ENCODE results near the gene RBM22.

The RBM22 gene

DNA sequence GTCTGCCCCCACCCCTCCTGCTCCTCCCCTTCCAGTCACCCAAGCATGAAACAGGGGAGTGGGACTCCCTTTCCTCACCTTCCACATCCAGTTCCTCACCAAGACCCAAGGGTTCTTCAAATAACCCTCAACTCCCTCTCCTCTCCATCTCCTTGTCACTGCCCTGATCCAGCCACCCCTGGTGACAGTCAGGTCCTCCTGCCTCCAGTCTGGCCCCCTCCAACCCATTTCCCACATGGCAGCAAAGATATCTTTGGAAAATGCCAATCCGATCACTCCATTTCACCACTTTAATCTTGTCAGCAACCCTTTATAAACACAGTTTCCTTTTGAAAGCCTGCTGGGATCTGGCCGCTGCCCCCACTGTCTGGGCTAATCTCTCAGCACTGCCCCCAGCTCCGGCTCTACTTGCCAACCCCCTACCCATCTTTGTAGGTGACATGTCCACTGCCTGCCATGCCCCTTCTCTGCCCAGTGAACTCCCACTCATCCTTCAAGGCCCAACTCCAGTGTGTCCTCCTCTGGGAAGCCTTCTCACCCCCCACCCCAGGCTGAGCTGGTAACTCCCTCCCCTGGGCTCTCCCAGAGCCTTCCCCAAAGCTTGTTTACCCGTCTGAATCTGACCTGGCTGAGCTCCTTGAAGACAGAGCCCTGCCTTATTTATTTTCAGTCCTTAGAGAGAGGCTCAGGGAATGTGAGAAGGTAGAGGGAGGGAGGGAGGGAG lies 40.6 kb downstream of the RBM22 start:
- Histone ChIP-seq H3K36me3 (ENCODE audit: insufficient read depth, low read length) (no peaks in the 10 kb centered on the region), H3K4me3 (ENCODE audit: low read length) (no peak overlapping the region), H3K27ac (ENCODE audit: low read depth, low read length) (no peak overlapping the region), H3K27me3 (ENCODE audit: insufficient read depth, low read length) (0 out of 2 replicates have a peak, but pooled peaks cover 5% of the 10 kb centered on the region), H3K9ac (ENCODE audit: low read depth, low read length) (no peak overlapping the region), H3K4me1 (ENCODE audit: insufficient read depth, low read length) (peaks cover 13% of the 10 kb centered on the region), H3K9me3 (ENCODE audit: insufficient read depth, low read depth, low read length) (no peaks in the 10 kb centered on the region)
- WGBS, result 58% methylated on average over 4 of the region's 4 CpGs

DNA sequence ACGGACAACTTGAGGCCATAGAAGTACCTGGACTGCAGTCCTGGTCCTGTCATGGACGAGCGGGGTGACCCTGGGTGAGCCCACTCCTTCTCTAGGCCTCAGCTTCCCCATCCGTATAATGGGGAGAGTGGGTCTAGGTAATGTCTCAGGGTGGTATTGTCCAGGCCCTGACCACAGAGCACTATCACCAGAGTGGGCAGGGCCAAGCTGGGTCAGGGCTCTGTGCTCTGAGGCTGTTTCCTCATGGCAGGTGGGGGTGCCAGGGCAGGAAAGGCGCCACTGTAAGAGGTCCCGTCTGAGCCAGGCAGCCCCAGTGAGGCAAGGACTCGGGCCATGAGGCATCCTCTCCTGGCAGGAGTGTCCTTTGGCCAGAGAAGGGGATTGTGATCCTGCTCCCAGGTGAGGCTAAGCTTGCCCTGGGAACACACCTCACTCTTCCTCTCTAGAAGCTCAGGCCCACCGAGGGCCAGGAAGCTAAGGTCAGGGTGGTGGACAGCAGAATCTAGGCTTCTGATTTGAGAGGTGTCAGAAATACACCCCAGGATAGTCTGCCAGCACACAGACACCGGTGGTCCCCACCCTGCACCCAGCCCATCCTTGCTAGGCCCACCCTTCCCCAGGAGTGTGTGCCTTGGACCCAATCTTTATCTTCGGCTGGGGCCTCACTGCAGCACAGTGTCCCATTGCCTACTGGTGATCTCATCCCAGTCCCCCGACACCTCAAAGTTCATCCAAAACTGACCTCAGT lies 41.3 kb downstream of the RBM22 start:
- peaks cover 13% of the 10 kb centered on the region for H3K4me1 ChIP-seq (ENCODE audit: insufficient read depth, low read length)
- no peak overlapping the region for H3K4me3 ChIP-seq (ENCODE audit: low read length)
- WGBS, result 95% methylated on average over 11 of the region's 11 CpGs
- H3K36me3 ChIP-seq (ENCODE audit: insufficient read depth, low read length), result no peaks in the 10 kb centered on the region
- H3K27ac ChIP-seq (ENCODE audit: low read depth, low read length), result no peak overlapping the region
- no peaks in the 10 kb centered on the region for H3K9me3 ChIP-seq (ENCODE audit: insufficient read depth, low read depth, low read length)
- no peak overlapping the region for H3K9ac ChIP-seq (ENCODE audit: low read depth, low read length)
- H3K27me3 ChIP-seq (ENCODE audit: insufficient read depth, low read length), result 0 out of 2 replicates have a peak, but pooled peaks cover 5% of the 10 kb centered on the region

DNA sequence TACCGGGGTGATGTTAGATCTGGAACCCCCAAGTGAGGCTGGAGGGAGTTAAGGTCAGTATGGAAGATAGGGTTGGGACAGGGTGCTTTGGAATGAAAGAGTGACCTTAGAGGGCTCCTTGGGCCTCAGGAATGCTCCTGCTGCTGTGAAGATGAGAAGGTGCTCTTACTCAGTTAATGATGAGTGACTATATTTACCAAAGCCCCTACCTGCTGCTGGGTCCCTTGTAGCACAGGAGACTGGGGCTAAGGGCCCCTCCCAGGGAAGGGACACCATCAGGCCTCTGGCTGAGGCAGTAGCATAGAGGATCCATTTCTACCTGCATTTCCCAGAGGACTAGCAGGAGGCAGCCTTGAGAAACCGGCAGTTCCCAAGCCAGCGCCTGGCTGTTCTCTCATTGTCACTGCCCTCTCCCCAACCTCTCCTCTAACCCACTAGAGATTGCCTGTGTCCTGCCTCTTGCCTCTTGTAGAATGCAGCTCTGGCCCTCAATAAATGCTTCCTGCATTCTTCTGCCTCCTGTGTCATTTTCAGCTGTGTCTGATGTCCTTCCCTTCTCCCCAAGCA lies 42.1 kb downstream of the RBM22 start:
- no peak overlapping the region for H3K9ac ChIP-seq (ENCODE audit: low read depth, low read length)
- no peaks in the 10 kb centered on the region for H3K9me3 ChIP-seq (ENCODE audit: insufficient read depth, low read depth, low read length)
- no peaks in the 10 kb centered on the region for H3K36me3 ChIP-seq (ENCODE audit: insufficient read depth, low read length)
- H3K27ac ChIP-seq (ENCODE audit: low read depth, low read length), result no peak overlapping the region
- no peak overlapping the region for H3K4me3 ChIP-seq (ENCODE audit: low read length)
- peaks cover 13% of the 10 kb centered on the region for H3K4me1 ChIP-seq (ENCODE audit: insufficient read depth, low read length)
- 64% methylated on average over 3 of the region's 3 CpGs for WGBS
- H3K27me3 ChIP-seq (ENCODE audit: insufficient read depth, low read length), result 0 out of 2 replicates have a peak, but pooled peaks cover 5% of the 10 kb centered on the region

DNA sequence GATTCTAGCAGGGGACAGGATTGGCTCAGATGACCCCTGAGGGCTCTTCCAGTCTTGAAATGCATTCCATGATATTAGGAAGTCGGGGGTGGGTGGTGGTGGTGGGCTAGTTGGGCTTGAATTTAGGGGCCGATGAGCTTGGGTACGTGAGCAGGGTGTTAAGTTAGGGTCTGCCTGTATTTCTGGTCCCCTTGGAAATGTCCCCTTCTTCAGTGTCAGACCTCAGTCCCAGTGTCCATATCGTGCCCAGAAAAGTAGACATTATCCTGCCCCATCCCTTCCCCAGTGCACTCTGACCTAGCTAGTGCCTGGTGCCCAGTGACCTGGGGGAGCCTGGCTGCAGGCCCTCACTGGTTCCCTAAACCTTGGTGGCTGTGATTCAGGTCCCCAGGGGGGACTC lies 42.7 kb downstream of the RBM22 start:
- Histone ChIP-seq H3K9me3 (ENCODE audit: insufficient read depth, low read depth, low read length) (no peaks in the 10 kb centered on the region), H3K9ac (ENCODE audit: low read depth, low read length) (no peak overlapping the region), H3K4me3 (ENCODE audit: low read length) (no peak overlapping the region), H3K36me3 (ENCODE audit: insufficient read depth, low read length) (no peaks in the 10 kb centered on the region), H3K27me3 (ENCODE audit: insufficient read depth, low read length) (0 out of 2 replicates have a peak, but pooled peaks cover 5% of the 10 kb centered on the region), H3K4me1 (ENCODE audit: insufficient read depth, low read length) (peaks cover 13% of the 10 kb centered on the region), H3K27ac (ENCODE audit: low read depth, low read length) (no peak overlapping the region)
- WGBS, result 93% methylated on average over 4 of the region's 4 CpGs

DNA sequence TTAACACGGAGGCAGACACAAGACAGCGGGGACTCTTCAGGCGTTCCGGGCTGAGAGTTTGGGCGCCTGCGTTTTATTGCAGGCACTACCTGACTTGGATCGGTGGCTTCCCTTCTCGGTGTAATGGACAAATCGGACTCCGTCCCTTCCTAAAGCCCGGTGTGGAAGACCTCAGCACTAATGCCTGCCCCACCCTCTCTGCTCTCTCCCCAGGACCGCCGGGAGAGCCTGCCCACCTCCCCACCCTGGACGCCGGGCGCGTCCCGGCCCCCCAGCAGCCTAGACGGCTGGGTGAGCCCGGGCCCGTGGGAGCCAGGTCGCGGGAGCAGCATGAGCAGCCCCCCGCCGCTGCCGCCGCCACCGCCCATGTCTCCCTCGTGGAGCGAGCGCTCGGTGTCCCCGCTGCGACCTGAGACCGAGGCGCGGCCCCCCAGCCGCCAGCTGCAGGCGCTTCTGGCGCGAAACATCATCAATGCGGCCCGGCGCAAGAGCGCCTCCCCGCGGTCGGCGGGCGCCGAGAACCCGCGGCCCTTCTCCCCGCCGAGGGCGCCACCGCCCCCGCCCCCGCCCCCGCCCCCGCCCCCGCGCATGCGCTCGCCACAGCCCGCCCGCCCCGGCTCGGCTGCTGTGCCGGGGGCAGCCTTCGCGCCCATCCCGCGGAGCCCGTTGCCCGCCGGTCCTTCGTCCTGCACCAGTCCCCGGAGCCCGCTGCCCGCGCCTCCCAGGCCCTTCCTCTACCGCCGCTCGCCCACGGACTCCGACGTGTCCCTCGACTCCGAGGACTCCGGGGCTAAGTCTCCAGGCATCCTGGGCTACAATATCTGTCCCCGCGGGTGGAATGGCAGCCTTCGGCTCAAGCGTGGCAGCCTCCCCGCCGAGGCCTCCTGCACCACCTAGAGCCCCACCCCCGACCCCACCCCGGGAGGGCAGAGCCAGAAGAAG lies 44.4 kb downstream of the RBM22 start:
- Histone ChIP-seq H3K9ac (ENCODE audit: low read depth, low read length) (peak overlapping the region; percentile 78), H3K4me1 (ENCODE audit: insufficient read depth, low read length) (peaks cover 16% of the 10 kb centered on the region), H3K27me3 (ENCODE audit: insufficient read depth, low read length) (0 out of 2 replicates have a peak, but pooled peaks cover 5% of the 10 kb centered on the region), H3K27ac (ENCODE audit: low read depth, low read length) (no peak overlapping the region), H3K36me3 (ENCODE audit: insufficient read depth, low read length) (no peaks in the 10 kb centered on the region), H3K9me3 (ENCODE audit: insufficient read depth, low read depth, low read length) (no peaks in the 10 kb centered on the region), H3K4me3 (ENCODE audit: low read length) (peak overlapping the region; percentile 72)
- WGBS, result 1% methylated on average over 99 of the region's 99 CpGs

DNA sequence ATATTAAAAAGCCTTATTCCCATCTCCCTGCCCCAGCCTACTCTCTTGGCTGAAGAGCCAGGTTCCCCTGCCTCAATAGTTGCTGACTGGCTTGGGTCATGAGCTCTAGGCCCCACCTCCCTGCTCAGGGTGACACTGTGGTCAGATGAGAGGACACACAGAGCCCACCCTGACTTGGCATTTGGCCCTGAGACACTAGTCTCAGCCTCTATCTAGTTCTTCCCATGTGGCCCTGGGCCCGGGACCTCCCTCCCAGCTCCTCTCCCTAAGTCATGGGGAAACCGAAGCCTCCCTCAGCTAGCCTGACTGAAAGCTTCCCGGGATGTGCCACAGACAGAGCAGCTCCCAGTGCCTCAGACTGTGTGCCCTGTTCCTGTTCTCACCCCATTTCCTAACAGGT lies 45.6 kb downstream of the RBM22 start:
- no peak overlapping the region for H3K27ac ChIP-seq (ENCODE audit: low read depth, low read length)
- 97% methylated on average over 3 of the region's 3 CpGs for WGBS
- H3K4me1 ChIP-seq (ENCODE audit: insufficient read depth, low read length), result peaks cover 6% of the 10 kb centered on the region; the same call in 1 of the 2 replicates

DNA sequence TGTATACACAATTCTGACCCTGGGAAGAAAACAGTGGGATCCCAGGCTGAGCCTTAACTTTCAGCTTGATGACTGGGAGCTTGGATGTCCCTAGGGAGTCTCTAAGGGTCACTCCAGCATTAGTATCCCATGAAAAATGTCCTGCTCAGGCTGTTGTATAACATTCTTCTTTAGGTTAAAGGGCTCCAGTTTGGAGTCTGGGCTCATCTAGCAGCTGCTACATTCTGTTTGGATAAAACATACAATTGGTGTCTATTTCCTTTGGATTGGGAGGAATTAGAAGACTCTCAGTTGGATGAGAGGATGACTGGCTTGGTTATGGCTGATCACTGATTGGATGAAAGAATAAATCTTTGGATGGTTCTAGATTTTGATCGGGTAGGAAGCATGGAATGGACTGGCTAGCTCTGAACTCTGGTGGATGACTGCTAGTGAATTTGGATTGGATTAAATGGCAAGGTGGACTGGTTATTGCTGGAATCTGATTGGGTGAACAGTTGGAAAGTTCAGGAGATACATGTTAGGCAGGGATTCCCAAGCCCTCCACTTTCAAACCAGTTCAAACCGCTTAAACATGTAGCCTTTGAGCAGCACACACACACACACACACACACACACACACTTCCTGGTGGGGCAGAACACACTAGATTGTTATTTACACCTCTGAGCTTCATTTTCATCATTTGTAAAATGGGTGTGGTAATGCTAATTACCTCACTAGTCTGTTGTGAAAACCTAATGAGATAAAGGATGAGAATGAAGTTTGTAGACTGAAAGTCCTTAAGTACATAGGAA lies 46.9 kb downstream of the RBM22 start:
- 95% methylated on average over 2 of the region's 2 CpGs for WGBS
- Histone ChIP-seq H3K9ac (ENCODE audit: low read depth, low read length) (no peak overlapping the region), H3K9me3 (ENCODE audit: insufficient read depth, low read depth, low read length) (no peaks in the 10 kb centered on the region), H3K4me3 (ENCODE audit: low read length) (no peak overlapping the region), H3K4me1 (ENCODE audit: insufficient read depth, low read length) (peaks cover 4% of the 10 kb centered on the region; the same call in 1 of the 2 replicates), H3K27ac (ENCODE audit: low read depth, low read length) (no peak overlapping the region), H3K27me3 (ENCODE audit: insufficient read depth, low read length) (0 out of 2 replicates have a peak, but pooled peaks cover 5% of the 10 kb centered on the region), H3K36me3 (ENCODE audit: insufficient read depth, low read length) (no peaks in the 10 kb centered on the region)

More for the DNA sequence above, 45.6 kb downstream of the RBM22 start:
- Histone ChIP-seq H3K9ac (ENCODE audit: low read depth, low read length) (no peak overlapping the region), H3K27me3 (ENCODE audit: insufficient read depth, low read length) (0 out of 2 replicates have a peak, but pooled peaks cover 5% of the 10 kb centered on the region), H3K4me3 (ENCODE audit: low read length) (no peak overlapping the region), H3K36me3 (ENCODE audit: insufficient read depth, low read length) (no peaks in the 10 kb centered on the region), H3K9me3 (ENCODE audit: insufficient read depth, low read depth, low read length) (no peaks in the 10 kb centered on the region)

DNA sequence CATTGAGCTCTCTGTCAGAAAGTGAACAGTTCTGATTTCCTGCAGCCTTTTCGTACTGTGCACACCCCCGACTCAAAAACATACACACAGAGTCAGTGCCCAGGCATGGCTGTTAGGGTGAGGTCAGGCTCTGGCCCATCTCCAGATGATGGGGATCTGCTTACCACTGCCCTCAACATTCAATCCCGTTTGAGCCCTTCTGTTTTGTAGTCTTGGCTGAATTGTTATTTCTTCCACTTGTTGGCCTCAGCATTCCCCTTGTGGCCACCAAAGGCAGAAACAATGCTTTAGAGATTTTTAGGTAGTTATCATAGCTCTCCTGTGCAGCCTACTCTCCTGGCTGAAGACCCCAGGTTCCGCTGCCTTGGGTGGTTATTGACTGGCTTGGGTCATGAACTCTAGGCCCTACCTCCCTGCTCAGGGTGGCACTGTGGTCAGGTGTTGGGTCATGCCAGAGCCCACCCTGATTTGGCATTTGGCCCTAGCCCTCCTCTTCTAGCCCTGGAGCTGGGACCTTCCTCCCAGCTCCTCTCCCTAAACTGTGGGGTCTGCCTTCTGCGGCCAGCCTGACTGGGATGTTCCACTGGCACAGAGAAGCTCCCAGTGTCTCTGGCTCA lies 47.6 kb downstream of the RBM22 start:
- Histone ChIP-seq H3K9me3 (ENCODE audit: insufficient read depth, low read depth, low read length) (no peaks in the 10 kb centered on the region), H3K27ac (ENCODE audit: low read depth, low read length) (no peak overlapping the region)
- 93% methylated on average over 5 of the region's 5 CpGs for WGBS

DNA sequence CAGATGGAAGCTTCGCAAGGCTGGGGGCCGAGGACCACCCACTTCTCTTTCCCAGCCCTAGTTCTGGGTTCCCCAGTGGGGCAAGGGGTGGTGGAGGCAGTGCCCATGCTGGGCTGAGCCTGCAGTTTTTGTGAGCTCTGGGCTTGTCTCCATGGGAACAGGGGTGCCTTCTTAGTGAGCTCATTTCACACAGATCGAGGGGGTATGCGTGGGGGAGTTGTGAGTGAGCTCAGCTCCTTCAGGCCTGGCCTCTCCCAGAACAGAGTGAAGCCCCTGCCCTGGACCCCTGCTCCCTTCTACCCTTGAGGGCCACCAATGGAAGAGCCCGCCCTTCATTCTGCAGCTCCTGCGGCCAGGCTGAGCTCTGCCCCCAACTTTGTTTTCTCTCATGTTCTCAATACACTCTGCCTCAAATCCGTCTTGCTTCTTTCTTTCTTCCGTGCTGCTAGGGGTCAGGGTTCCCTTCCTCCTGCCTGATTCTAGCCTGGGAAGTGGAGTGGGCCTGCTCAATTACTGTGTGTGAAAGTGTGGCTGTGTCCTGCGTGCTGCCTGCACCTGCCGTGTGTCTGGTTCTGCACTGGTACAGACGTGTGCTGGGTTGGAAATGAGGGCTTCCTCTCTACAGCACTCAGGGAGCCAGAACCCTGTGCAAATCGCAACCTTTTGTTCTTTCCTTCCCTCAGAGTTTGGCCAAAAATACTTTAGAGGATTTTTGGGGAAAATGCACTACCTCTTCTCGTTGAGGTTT lies 48.8 kb downstream of the RBM22 start:
- no peaks in the 10 kb centered on the region for H3K36me3 ChIP-seq (ENCODE audit: insufficient read depth, low read length)
- no peak overlapping the region for H3K27ac ChIP-seq (ENCODE audit: low read depth, low read length)
- no peaks in the 10 kb centered on the region for H3K9me3 ChIP-seq (ENCODE audit: insufficient read depth, low read depth, low read length)
- 84% methylated on average over 12 of the region's 13 CpGs for WGBS
- H3K4me3 ChIP-seq (ENCODE audit: low read length), result no peak overlapping the region
- H3K9ac ChIP-seq (ENCODE audit: low read depth, low read length), result no peak overlapping the region
- H3K27me3 ChIP-seq (ENCODE audit: insufficient read depth, low read length), result 0 out of 2 replicates have a peak, but pooled peaks cover under 1% of the 10 kb centered on the region
- peaks cover 4% of the 10 kb centered on the region; the same call in 1 of the 2 replicates for H3K4me1 ChIP-seq (ENCODE audit: insufficient read depth, low read length)

More for the DNA sequence above, 47.6 kb downstream of the RBM22 start:
- Histone ChIP-seq H3K27me3 (ENCODE audit: insufficient read depth, low read length) (0 out of 2 replicates have a peak, but pooled peaks cover 5% of the 10 kb centered on the region), H3K4me3 (ENCODE audit: low read length) (no peak overlapping the region), H3K36me3 (ENCODE audit: insufficient read depth, low read length) (no peaks in the 10 kb centered on the region), H3K4me1 (ENCODE audit: insufficient read depth, low read length) (peaks cover 4% of the 10 kb centered on the region; the same call in 1 of the 2 replicates), H3K9ac (ENCODE audit: low read depth, low read length) (no peak overlapping the region)
